HG02588 (cell line): ENCODE data around the gene HEG1.

ENCODE experiments used
- ATAC-seq: cut with Tn5 transposase; IDR thresholded peaks from one replicate; pipeline ENCODE4 v1.9.1; 2021; ENCODE audit warnings: mild to moderate bottlenecking, moderate library complexity; ENCODE audit not compliant: unreplicated experiment

The HEG1 gene

GRCh38 chr3:125017406-125017805, 38.4 kb downstream of the HEG1 start:
- no peak for ATAC-seq

GRCh38 chr3:125014570-125015179, 41.1 kb downstream of the HEG1 start:
- ATAC-seq, result no peak

GRCh38 chr3:125013095-125013494, 42.7 kb downstream of the HEG1 start:
- no peak for ATAC-seq

GRCh38 chr3:125011941-125012340, 43.9 kb downstream of the HEG1 start:
- ATAC-seq, result no peak

GRCh38 chr3:125010393-125010792, 45.4 kb downstream of the HEG1 start:
- ATAC-seq, result no peak

GRCh38 chr3:125008766-125009165, 47.0 kb downstream of the HEG1 start:
- ATAC-seq, result no peak

GRCh38 chr3:125006291-125006731, 49.5 kb downstream of the HEG1 start:
- no peak for ATAC-seq

GRCh38 chr3:125005676-125006075, 50.1 kb downstream of the HEG1 start:
- no peak for ATAC-seq

- ATAC-seq, result no peak
Observed at GRCh38 chr3:125005222-125005621, 50.6 kb downstream of the HEG1 start.

GRCh38 chr3:125003859-125004595, 51.8 kb downstream of the HEG1 start:
- ATAC-seq, result no peak

GRCh38 chr3:125003369-125003853, 52.4 kb downstream of the HEG1 start:
- ATAC-seq, result no peak

- no peak for ATAC-seq
Observed at GRCh38 chr3:125002414-125003368, 53.1 kb downstream of the HEG1 start.

GRCh38 chr3:125001557-125002413, 54.0 kb downstream of the HEG1 start:
- no peak for ATAC-seq

- ATAC-seq, result no peak
Observed at GRCh38 chr3:125000661-125001060, 55.1 kb downstream of the HEG1 start.

GRCh38 chr3:124999897-125000435, 55.8 kb downstream of the HEG1 start:
- ATAC-seq, result no peak

GRCh38 chr3:124999317-124999716, 56.5 kb downstream of the HEG1 start:
- ATAC-seq, result no peak

- ATAC-seq, result no peak
Observed at GRCh38 chr3:124998247-124998630, 57.6 kb downstream of the HEG1 start.

GRCh38 chr3:124997303-124998246, 58.2 kb downstream of the HEG1 start:
- ATAC-seq, result no peak

GRCh38 chr3:124995460-124995994, 60.3 kb downstream of the HEG1 start:
- ATAC-seq, result no peak
